ENCODE measurements around the gene RGS1. TPM values are rescaled to one million over a fixed set of nuclear protein-coding genes. Genes with fewer than 3 reads are reported as not detected.
"Not testable (repeated sequence)": the region's sequence is repeated elsewhere in the genome, so short reads cannot be mapped to it uniquely, and the experiment has no call there.

Gene RGS1
- total and polyA plus RNA-seq, 12 donors, result 0.30 to 7.2 (median 0.96) TPM

DNA sequence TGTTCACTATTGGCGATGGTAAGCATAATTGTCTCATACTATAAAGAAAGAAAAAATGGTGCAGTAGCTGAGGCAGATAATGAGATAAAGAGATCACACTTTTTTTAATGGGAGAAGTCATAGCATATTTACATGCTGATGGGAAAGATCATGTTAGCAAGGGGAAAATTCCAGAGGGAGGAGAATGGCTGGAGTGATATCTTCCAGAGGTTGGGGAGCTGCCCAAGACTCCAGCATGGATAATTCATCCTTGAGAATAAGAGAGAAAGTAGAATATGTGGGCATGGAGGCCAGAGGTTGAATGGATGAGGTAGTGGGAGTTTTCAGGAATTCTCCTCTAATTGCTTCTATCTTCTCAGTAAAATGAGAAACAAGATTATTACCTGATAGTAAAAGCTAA lies 45.8 kb upstream of the RGS1 start:
- peaks cover 0 to 17% (median 0%) of the 10 kb centered on the region in 9 donors for H3K4me1 ChIP-seq
- TF ChIP-seq, protein P1, sequence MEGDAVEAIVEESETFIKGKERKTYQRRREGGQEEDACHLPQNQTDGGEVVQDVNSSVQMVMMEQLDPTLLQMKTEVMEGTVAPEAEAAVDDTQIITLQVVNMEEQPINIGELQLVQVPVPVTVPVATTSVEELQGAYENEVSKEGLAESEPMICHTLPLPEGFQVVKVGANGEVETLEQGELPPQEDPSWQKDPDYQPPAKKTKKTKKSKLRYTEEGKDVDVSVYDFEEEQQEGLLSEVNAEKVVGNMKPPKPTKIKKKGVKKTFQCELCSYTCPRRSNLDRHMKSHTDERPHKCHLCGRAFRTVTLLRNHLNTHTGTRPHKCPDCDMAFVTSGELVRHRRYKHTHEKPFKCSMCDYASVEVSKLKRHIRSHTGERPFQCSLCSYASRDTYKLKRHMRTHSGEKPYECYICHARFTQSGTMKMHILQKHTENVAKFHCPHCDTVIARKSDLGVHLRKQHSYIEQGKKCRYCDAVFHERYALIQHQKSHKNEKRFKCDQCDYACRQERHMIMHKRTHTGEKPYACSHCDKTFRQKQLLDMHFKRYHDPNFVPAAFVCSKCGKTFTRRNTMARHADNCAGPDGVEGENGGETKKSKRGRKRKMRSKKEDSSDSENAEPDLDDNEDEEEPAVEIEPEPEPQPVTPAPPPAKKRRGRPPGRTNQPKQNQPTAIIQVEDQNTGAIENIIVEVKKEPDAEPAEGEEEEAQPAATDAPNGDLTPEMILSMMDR (IDR thresholded peaks at IDR 0.05), result no peak
- H3K27ac ChIP-seq, result peak overlapping the region in 1 of 10 donors; percentile 59
- no peak overlapping the region for H3K4me3 ChIP-seq
- no peak for DNase-seq
- no peaks in the 10 kb centered on the region for H3K36me3 ChIP-seq
- no peak for ATAC-seq
- intact Hi-C loops (cut with DNase I), result no loop called here
- no peaks in the 10 kb centered on the region for H3K27me3 ChIP-seq
- WGBS, 2 donors, result 88 to 98% methylated on average over 1 of the region's 1 CpG
- H3K9me3 ChIP-seq, result peaks cover 0 to 7% (median 0%) of the 10 kb centered on the region in 11 donors

DNA sequence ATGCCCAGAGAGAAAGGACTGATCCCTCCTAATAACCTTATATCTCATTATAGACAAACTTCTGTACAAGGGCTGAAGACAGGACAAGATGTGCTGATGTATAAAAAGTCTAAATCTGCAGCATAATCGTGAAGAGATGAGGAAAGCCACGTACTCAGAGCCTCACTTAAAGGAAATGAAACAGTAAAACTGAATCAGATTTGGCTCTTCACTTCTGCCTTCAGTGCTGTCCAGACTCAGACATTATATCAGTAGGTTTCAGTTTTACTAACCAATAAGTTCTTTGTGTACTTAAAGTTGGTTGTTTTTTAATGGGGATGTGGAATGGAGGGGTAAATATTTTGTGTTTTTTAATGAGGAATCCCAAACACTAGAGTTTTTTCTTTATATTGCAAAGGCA lies 45.3 kb upstream of the RGS1 start:
- intact Hi-C loops (cut with DNase I), result no loop called here
- no peaks in the 10 kb centered on the region for H3K36me3 ChIP-seq
- no peak for DNase-seq
- peaks cover 0 to 17% (median 0%) of the 10 kb centered on the region in 9 donors for H3K4me1 ChIP-seq
- peaks cover 0 to 7% (median 0%) of the 10 kb centered on the region in 11 donors for H3K9me3 ChIP-seq
- H3K27me3 ChIP-seq, result no peaks in the 10 kb centered on the region
- H3K4me3 ChIP-seq, result no peak overlapping the region
- H3K27ac ChIP-seq, result peak overlapping the region in 1 of 10 donors; percentile 59
- 34 to 54% methylated on average over 2 of the region's 2 CpGs for WGBS, 2 donors
- peak in 5 of 8 donors; percentile 46 to 82 (median 54) for ATAC-seq
- TF ChIP-seq, protein P1 (IDR thresholded peaks at IDR 0.05), result no peak

DNA sequence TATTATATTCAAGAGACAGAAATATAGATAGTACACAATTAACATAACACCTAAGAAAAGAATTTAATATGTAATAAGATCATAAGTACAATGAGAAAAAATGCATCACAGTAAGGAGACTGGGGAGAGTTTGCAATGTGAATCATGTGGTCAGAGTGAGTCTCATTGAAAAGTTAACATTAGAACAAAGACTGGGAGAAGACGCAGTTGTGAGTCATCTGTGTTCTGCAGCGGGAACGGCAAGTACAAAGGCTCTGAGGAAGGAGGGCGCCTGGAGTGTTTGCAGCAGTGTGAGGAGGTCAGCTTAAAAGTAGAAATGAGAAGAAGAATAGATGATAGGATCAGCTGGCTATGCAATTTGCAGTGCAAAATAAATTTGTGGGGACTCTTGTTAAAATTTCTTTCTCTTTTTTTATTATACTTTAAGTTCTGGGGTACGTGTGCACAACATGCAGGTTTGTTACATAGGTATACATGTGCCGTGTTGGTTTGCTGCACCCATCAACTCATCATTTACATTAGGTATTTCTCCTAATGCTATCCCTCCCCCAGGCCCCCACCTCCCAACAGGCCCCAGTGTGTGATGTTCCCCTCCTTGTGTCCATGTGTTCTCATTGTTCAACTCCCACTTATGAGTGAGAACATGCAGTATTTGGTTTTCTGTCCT lies 44.4 kb upstream of the RGS1 start:
- H3K27me3 ChIP-seq; H3K4me3 ChIP-seq; H3K36me3 ChIP-seq; DNase-seq; intact Hi-C loops (cut with DNase I); H3K9me3 ChIP-seq: not testable (repeated sequence)
- H3K27ac ChIP-seq, result peak overlapping the region in 1 of 10 donors; percentile 59
- H3K4me1 ChIP-seq, result peaks cover 0 to 17% (median 0%) of the 10 kb centered on the region in 9 donors
- ATAC-seq, result peak in 6 of 8 donors; percentile 37 to 89 (median 58)
- 81 to 86% methylated on average over 6 of the region's 6 CpGs for whole genome bisulfite sequencing, 2 donors

DNA sequence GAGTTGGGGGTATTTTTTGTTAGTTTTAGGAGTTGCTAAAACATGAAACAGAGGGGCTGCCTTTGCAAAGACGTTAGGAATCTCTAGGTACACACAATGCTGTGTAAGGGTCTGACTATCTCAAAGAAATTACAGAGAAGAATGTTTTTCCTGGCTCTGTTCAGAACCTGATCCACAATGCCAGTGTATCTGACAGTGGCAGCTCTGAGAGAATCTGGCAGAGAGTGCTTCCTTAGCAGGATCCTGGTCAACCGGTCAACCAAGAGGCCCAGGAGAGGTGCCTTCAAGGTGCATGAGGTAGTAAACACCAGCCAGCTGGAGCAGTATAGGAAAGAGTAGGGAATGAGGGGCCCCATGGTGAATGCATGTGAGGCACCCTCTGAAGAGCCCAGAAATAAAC lies 40.9 kb upstream of the RGS1 start:
- H3K36me3 ChIP-seq, result no peaks in the 10 kb centered on the region
- TF ChIP-seq, protein P1 (IDR thresholded peaks at IDR 0.05), result no peak
- intact Hi-C loops (cut with DNase I), result no loop called here
- no peak overlapping the region for H3K27ac ChIP-seq
- H3K4me3 ChIP-seq, result no peak overlapping the region
- no peak for ATAC-seq
- WGBS, 2 donors, result 57 to 58% methylated on average over 2 of the region's 2 CpGs
- peaks cover 0 to 18% (median 0%) of the 10 kb centered on the region in 11 donors for H3K9me3 ChIP-seq
- H3K27me3 ChIP-seq, result no peaks in the 10 kb centered on the region
- no peak for DNase-seq
- H3K4me1 ChIP-seq, result peaks cover 3 to 26% (median 7%) of the 10 kb centered on the region in 9 donors

All from heart right ventricle (tissue), 16 donors.